HG03520 (cell line): ENCODE results near the gene CAMSAP3.

Experiments used
- ATAC-seq: cut with Tn5 transposase; IDR thresholded peaks from one replicate; pipeline ENCODE4 v1.9.1; 2021; ENCODE audit warnings: mild to moderate bottlenecking, moderate library complexity; ENCODE audit not compliant: unreplicated experiment

The CAMSAP3 gene

GRCh38 chr19:7644550-7644877 is 48.9 kb downstream of the CAMSAP3 start:
- no peak for ATAC-seq

GRCh38 chr19:7645163-7645562 is 49.5 kb downstream of the CAMSAP3 start:
- no peak for ATAC-seq

GRCh38 chr19:7645656-7646425 is 50.2 kb downstream of the CAMSAP3 start:
- ATAC-seq = no peak

GRCh38 chr19:7646426-7646700 is 50.7 kb downstream of the CAMSAP3 start:
- ATAC-seq = no peak

GRCh38 chr19:7647156-7647555 is 51.5 kb downstream of the CAMSAP3 start:
- ATAC-seq = no peak

GRCh38 chr19:7648265-7649014 is 52.8 kb downstream of the CAMSAP3 start:
- ATAC-seq = no peak

- ATAC-seq = no peak
These were observed 54.5 kb downstream of the CAMSAP3 start for GRCh38 chr19:7650148-7650547.

GRCh38 chr19:7652061-7652641 is 56.5 kb downstream of the CAMSAP3 start:
- no peak for ATAC-seq

GRCh38 chr19:7654401-7654800 is 58.7 kb downstream of the CAMSAP3 start:
- no peak for ATAC-seq

- ATAC-seq = no peak
These were observed 59.9 kb downstream of the CAMSAP3 start for GRCh38 chr19:7655581-7655980.

GRCh38 chr19:7657131-7657751 is 61.6 kb downstream of the CAMSAP3 start:
- ATAC-seq = no peak

- ATAC-seq = no peak
These were observed 62.6 kb downstream of the CAMSAP3 start for GRCh38 chr19:7658219-7658686.

- ATAC-seq = no peak
These were observed 66.3 kb downstream of the CAMSAP3 start for GRCh38 chr19:7661744-7662538.

- ATAC-seq = no peak
These were observed 67.0 kb downstream of the CAMSAP3 start for GRCh38 chr19:7662657-7663056.

- no peak for ATAC-seq
These were observed 68.0 kb downstream of the CAMSAP3 start for GRCh38 chr19:7663706-7664105.

- ATAC-seq = no peak
These were observed 69.4 kb downstream of the CAMSAP3 start for GRCh38 chr19:7665076-7665475.
